A549 (cell line): ENCODE results near the gene CMTM4. TPM values are rescaled to one million over a fixed set of nuclear protein-coding genes. Genes with fewer than 3 reads are reported as not detected.

Experiments
- ATAC-seq, 2 experiments: fragments of 200-7000 bp in 1 of 2; fragments of >200 bp in 1 of 2; cut with Nextera tagmentation in 1 of 2; cut with Tn5 transposase in 1 of 2; 3 replicates each; pipeline versions ENCODE4 v1.8.0 to v1.9.1; 2018 to 2020; ENCODE audit warnings: mild to moderate bottlenecking in 1 of 2, moderate library complexity in 1 of 2
- CTCF ChIA-PET: fragments of 300-600 bp; sonication (Branson Sonifier 250); formaldehyde crosslinking; extraction: SDS; loops from one replicate; lab custom pipeline; 2021; ENCODE audit warnings: antibody characterized with exemption, inconsistent platforms; lab: Yijun Ruan, JAX
- POLR2A ChIA-PET: fragments of 350-600 bp; formaldehyde crosslinking; extraction: SDS; loops from one replicate; lab custom pipeline; 2021; ENCODE audit warnings: antibody characterized with exemption, inconsistent platforms; lab: Yijun Ruan, JAX
- DNase-seq, 2 experiments: peaks; one replicate each; pipeline versions ENCODE4 v3.0.0 to v3.0.0-alpha.2; 2011 to 2016; ENCODE audit warnings: low read depth in 1 of 2, low spot score in 1 of 2
- FAIRE-seq: peaks from 2 replicates; lab custom pipeline; 2011; peaks lifted over from hg19 to GRCh38; lab: Jason Lieb, UNC
- H3K27ac ChIP-seq, 2 experiments: fragments of >200 bp; sonication (Bioruptor Twin); formaldehyde crosslinking; 3 replicates each; pipeline ENCODE4 v1.5.1; 2016 to 2017
- H3K4me1 ChIP-seq: fragments of >200 bp; sonication (Bioruptor Twin); formaldehyde crosslinking; 3 replicates; pipeline ENCODE4 v1.6.1; 2016
- H3K4me2 ChIP-seq: fragments of >200 bp; sonication (Bioruptor Twin); formaldehyde crosslinking; 3 replicates; pipeline ENCODE4 v1.6.1; 2016
- H3K4me3 ChIP-seq: fragments of >200 bp; sonication (Bioruptor Twin); formaldehyde crosslinking; 3 replicates; pipeline ENCODE4 v1.5.1; 2016
- H3K9me3 ChIP-seq: fragments of >200 bp; sonication (Bioruptor Twin); formaldehyde crosslinking; 3 replicates; pipeline ENCODE4 v1.6.1; 2016
- ATOH8 ChIP-seq: fragments of 250-450 bp; sonication (Bioruptor Pico); IDR thresholded peaks from 2 replicates; pipeline ENCODE4 v1.5.0; 2020; ENCODE audit warnings: low read depth, mild to moderate bottlenecking, moderate library complexity
- CEBPB ChIP-seq, 2 experiments: fragments of >200 bp in 1 of 2; sonication (Bioruptor Twin) in 1 of 2; formaldehyde crosslinking in 1 of 2; IDR thresholded peaks; 2 replicates each; pipeline ENCODE4 v1.6.1; 2012 to 2016
- EHF ChIP-seq: fragments of 250-450 bp; sonication (Bioruptor Pico); IDR thresholded peaks from 2 replicates; pipeline ENCODE4 v1.5.0; 2020; ENCODE audit warnings: mild to moderate bottlenecking
- ELK1 ChIP-seq: fragments of 150-350 bp; IDR thresholded peaks from 2 replicates; pipeline ENCODE4 v1.6.1; 2014; ENCODE audit warnings: low read depth, mild to moderate bottlenecking, low read length
- EP300 ChIP-seq, 2 experiments: fragments of >200 bp; sonication (Bioruptor Twin); formaldehyde crosslinking; IDR thresholded peaks; 2 replicates in 1 of 2; 3 replicates in 1 of 2; pipeline ENCODE4 v1.6.1; 2016 to 2017
- ESRRA ChIP-seq: fragments of 150-350 bp; IDR thresholded peaks from 2 replicates; pipeline ENCODE4 v1.6.1; 2014; ENCODE audit warnings: mild to moderate bottlenecking, low read length, borderline replicate concordance
- HDAC2 ChIP-seq: fragments of 200-600 bp; sonication (generic); IDR thresholded peaks from 2 replicates; pipeline ENCODE4 v1.6.1; 2016
- JUNB ChIP-seq: fragments of >200 bp; sonication (Bioruptor Twin); formaldehyde crosslinking; IDR thresholded peaks from 2 replicates; pipeline ENCODE4 v1.6.1; 2016
- NPAS2 ChIP-seq: fragments of 250-450 bp; sonication (Bioruptor Pico); IDR thresholded peaks from 2 replicates; pipeline ENCODE4 v1.8.0; 2022; ENCODE audit warnings: mild to moderate bottlenecking, moderate library complexity, borderline replicate concordance
- NR3C1 ChIP-seq: fragments of >200 bp; sonication (Bioruptor Twin); formaldehyde crosslinking; IDR thresholded peaks from 3 replicates; pipeline ENCODE4 v1.6.1; 2017
- POLR2A ChIP-seq: IDR thresholded peaks from 2 replicates; pipeline ENCODE4 v1.6.1; 2012; ENCODE audit warnings: mild to moderate bottlenecking, low read length
- POLR2AphosphoS2 ChIP-seq: conservative IDR thresholded peaks from 2 replicates; pipeline ENCODE4 v1.6.1; 2012; ENCODE audit warnings: low read length, improper control_type of control experiment, inconsistent platforms
- RAD21 ChIP-seq, 2 experiments: fragments of >200 bp in 1 of 2; sonication (Bioruptor Twin) in 1 of 2; formaldehyde crosslinking in 1 of 2; IDR thresholded peaks in 1 of 2; conservative IDR thresholded peaks in 1 of 2; 2 replicates in 1 of 2; 3 replicates in 1 of 2; pipeline ENCODE4 v1.6.1; 2012 to 2018; ENCODE audit warnings: inconsistent platforms in 1 of 2
- RARB ChIP-seq: fragments of 250-450 bp; sonication (Bioruptor Pico); IDR thresholded peaks from 2 replicates; pipeline ENCODE4 v1.8.0; 2021; ENCODE audit warnings: mild to moderate bottlenecking, moderate library complexity
- RFX5 ChIP-seq: fragments of 450-650 bp; IDR thresholded peaks from 2 replicates; pipeline ENCODE4 v1.7.1; 2014; ENCODE audit warnings: antibody characterized with exemption, mild to moderate bottlenecking, moderate library complexity
- RNF2 ChIP-seq: fragments of 200-600 bp; sonication (generic); IDR thresholded peaks from 2 replicates; pipeline ENCODE4 v1.6.1; 2016; ENCODE audit warnings: low read depth, mild to moderate bottlenecking, antibody characterized with exemption, moderate library complexity, borderline replicate concordance
- SMC3 ChIP-seq: fragments of >200 bp; sonication (Bioruptor Twin); formaldehyde crosslinking; IDR thresholded peaks from 3 replicates; pipeline ENCODE4 v1.6.1; 2018; ENCODE audit warnings: inconsistent platforms
- SREBF2 ChIP-seq: fragments of 450-650 bp; IDR thresholded peaks from 2 replicates; pipeline ENCODE4 v1.6.1; 2014; ENCODE audit warnings: mild to moderate bottlenecking, moderate library complexity
- TP53 ChIP-seq: fragments of 250-450 bp; sonication (Bioruptor Pico); IDR thresholded peaks from 2 replicates; pipeline ENCODE4 v1.5.0; 2021; ENCODE audit warnings: mild to moderate bottlenecking, moderate library complexity
- USF2 ChIP-seq: fragments of 450-650 bp; IDR thresholded peaks from 2 replicates; pipeline ENCODE4 v1.6.1; 2014; ENCODE audit warnings: antibody characterized with exemption
- ZC3H11A ChIP-seq: fragments of 450-650 bp; IDR thresholded peaks from 2 replicates; pipeline ENCODE4 v1.6.1; 2014; ENCODE audit warnings: antibody characterized with exemption, mild to moderate bottlenecking
- ZFP36 ChIP-seq: fragments of 450-650 bp; IDR thresholded peaks from 2 replicates; pipeline ENCODE4 v1.6.1; 2014; ENCODE audit warnings: borderline replicate concordance; ENCODE audit not compliant: partially characterized antibody
- WGBS: methylation state at CpG from one replicate; pipeline ENCODE4 v1.1.6; 2017; ENCODE audit errors: missing lambda C conversion rate; 5-methylcytosine and 5-hydroxymethylcytosine counted together
- polyA plus RNA-seq, 4 experiments: library from polyadenylated mRNA; depleted of rRNA in 3 of 4; stranded (reverse); fragments of >200 nt; fragmentation: RNase III in 1 of 4; extraction: RNeasy Plus Mini Kit Qiagen cat#74134 plus additional on column Dnase treatment in 1 of 4; gene quantifications; 2 replicates in 3 of 4; 3 replicates in 1 of 4; pipeline ENCODE4 v1.2.3, GENCODE V29; 2011 to 2017
- TF ChIP-seq, protein P1 (sequence below): IDR thresholded peaks from 2 replicates; pipeline ENCODE4 v1.6.1; 2012
- TF ChIP-seq, protein P2 (sequence below): fragments of >200 bp; sonication (Bioruptor Twin); formaldehyde crosslinking; IDR thresholded peaks from 3 replicates; pipeline ENCODE4 v1.6.1; 2016

Gene CMTM4
- polyA plus RNA-seq, 2 of the 4 experiments (the other 2 are of a cell fraction), result 24.8 to 58.6 TPM

DNA sequence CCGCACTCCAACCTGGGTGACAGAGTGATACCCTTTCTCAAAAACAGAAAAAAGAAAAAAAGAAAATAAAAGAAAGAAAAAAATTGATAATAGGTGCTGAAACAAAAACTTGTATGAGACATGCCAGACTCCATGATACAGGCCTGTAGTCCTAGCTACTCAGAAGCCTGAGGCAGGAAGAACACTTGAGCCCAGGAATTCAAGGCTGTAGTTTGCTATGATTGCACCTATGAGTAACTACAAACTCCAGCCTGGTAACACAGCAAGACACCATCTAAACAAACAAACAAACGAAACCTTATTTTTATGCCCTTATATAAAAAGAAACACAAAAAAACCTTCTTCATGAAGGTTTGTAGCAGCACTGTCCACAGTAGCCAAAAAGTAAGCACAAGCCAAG lies 5.0 kb upstream of the CMTM4 start:
- FAIRE-seq (no peak), DNase-seq (no peak), ATAC-seq (no peak)
- Histone ChIP-seq H3K4me2 (no peak overlapping the region), H3K4me1 (0 out of 3 replicates have a peak, but pooled peaks cover 3% of the 10 kb centered on the region), H3K9me3 (no peaks in the 10 kb centered on the region), H3K27ac (no peak overlapping the region), H3K4me3 (no peak overlapping the region)
- no peak for TF ChIP-seq EP300 (IDR thresholded peaks at IDR 0.05)
- TF ChIP-seq JUNB, result no peak
- TF ChIP-seq, protein P1, sequence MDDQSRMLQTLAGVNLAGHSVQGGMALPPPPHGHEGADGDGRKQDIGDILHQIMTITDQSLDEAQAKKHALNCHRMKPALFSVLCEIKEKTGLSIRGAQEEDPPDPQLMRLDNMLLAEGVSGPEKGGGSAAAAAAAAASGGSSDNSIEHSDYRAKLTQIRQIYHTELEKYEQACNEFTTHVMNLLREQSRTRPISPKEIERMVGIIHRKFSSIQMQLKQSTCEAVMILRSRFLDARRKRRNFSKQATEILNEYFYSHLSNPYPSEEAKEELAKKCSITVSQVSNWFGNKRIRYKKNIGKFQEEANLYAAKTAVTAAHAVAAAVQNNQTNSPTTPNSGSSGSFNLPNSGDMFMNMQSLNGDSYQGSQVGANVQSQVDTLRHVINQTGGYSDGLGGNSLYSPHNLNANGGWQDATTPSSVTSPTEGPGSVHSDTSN, result no peak
- no peak for TF ChIP-seq POLR2AphosphoS2
- no peak for TF ChIP-seq ZC3H11A
- no peak for TF ChIP-seq RFX5
- TF ChIP-seq RNF2, result no peak
- TF ChIP-seq, protein P2, sequence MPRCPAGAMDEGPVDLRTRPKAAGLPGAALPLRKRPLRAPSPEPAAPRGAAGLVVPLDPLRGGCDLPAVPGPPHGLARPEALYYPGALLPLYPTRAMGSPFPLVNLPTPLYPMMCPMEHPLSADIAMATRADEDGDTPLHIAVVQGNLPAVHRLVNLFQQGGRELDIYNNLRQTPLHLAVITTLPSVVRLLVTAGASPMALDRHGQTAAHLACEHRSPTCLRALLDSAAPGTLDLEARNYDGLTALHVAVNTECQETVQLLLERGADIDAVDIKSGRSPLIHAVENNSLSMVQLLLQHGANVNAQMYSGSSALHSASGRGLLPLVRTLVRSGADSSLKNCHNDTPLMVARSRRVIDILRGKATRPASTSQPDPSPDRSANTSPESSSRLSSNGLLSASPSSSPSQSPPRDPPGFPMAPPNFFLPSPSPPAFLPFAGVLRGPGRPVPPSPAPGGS, result no peak
- TF ChIP-seq RARB, result no peak
- TF ChIP-seq SREBF2, result no peak
- TF ChIP-seq ESRRA, result no peak
- no peak for TF ChIP-seq USF2
- ChIA-PET CTCF (interaction anchor here (0.6 to 1.7 kb wide), 5 partner anchors 9 to 39 kb away, joined by 3 to 5 read pairs (median 4); no protein-coding TSS in a partner anchor), POLR2A (no interaction called here)
- 80% methylated on average over 2 of the region's 2 CpGs for WGBS

DNA sequence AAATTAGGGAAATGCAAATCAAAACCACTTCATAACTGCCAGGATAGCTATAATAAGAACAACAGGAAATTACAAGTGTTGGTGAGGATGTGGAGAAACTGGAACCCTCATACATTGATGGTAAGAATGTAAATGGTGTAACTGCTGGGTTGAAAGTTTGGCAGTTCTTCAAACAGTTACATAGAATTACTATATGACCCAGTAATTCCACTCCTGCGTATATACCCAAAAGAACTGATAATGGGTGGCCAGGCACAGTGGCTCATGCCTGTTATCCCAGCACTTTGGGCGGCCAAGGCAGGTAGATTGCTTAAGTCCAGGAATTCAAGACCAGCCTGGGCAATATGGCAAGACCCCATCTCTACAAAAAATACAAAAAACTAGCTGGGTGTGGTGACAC lies 4.5 kb upstream of the CMTM4 start:
- WGBS, result 96% methylated on average over 2 of the region's 2 CpGs
- H3K4me2 ChIP-seq, result no peak overlapping the region

DNA sequence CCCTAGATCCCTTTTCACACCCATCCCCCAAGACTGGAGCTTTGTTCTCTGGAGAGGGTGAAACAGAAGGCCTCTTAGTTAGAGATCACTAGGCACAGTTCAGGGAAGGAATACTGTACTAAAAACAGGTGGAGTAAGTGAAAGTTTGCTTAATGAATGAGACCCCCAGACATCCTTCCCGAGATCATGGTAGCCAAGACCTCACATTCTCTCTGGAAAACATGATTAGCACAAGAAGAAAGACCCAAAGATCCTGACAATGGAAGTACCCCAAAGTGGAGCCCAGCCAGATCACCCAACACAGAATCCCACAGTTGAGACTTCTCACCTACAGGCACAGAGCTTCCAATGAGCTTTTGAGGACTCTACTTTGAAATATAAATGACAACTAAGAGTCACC lies 3.4 kb upstream of the CMTM4 start:
- ChIA-PET POLR2A (no interaction called here), CTCF (interaction anchor here (0.7 to 1.2 kb wide), 4 partner anchors 9 to 168 kb away, joined by 3 to 6 read pairs (median 4); no protein-coding TSS in a partner anchor)
- Histone ChIP-seq H3K27ac (no peak overlapping the region), H3K4me3 (no peak overlapping the region), H3K4me1 (peaks cover 12% of the 10 kb centered on the region)
- ATAC-seq (no peak), FAIRE-seq (no peak), DNase-seq (no peak)
- 32% methylated on average over 1 of the region's 1 CpG for WGBS
- TF ChIP-seq CEBPB (IDR thresholded peaks at IDR 0.05) (no peak), EHF (no peak), SMC3 (no peak), RFX5 (no peak), NPAS2 (CRISPR knock-in tag) (no peak), JUNB (no peak), TP53 (no peak), RAD21 (conservative IDR thresholded peaks at IDR 0.05 in 1 of 2, IDR thresholded peaks at IDR 0.05 in 1 of 2) (no peak), ATOH8 (CRISPR knock-in tag) (no peak), NR3C1 (no peak), ELK1 (no peak), HDAC2 (no peak)
- TF ChIP-seq, protein P2, result no peak
- TF ChIP-seq, all 56 proteins: peak for 0
- no peak overlapping the region for H3K4me2 ChIP-seq
- no peaks in the 10 kb centered on the region for H3K9me3 ChIP-seq

More for the DNA sequence above, 4.5 kb upstream of the CMTM4 start:
- CTCF ChIA-PET, result interaction anchor here (0.6 to 1.7 kb wide), 5 partner anchors 10 to 559 kb away, joined by 3 to 4 read pairs (median 4); no protein-coding TSS in a partner anchor
- Histone ChIP-seq H3K4me3 (no peak overlapping the region), H3K27ac (no peak overlapping the region), H3K9me3 (no peaks in the 10 kb centered on the region), H3K4me1 (0 out of 3 replicates have a peak, but pooled peaks cover 3% of the 10 kb centered on the region)
- POLR2A ChIA-PET, result no interaction called here
- ATAC-seq (no peak), FAIRE-seq (no peak), DNase-seq (no peak)
- TF ChIP-seq ESRRA (no peak), TP53 (no peak), ZFP36 (no peak), POLR2A (no peak)
